ENCODE measurements around the gene CD302. TPM values are rescaled to one million over a fixed set of nuclear protein-coding genes. Genes with fewer than 3 reads are reported as not detected.

The CD302 gene
- total and polyA plus RNA-seq, 2 donors (not counting 3 experiments of a cell fraction or from before 2014, with no cell fraction given): 10.4 to 10.6 TPM

- peak overlapping the region; percentile 43 for H3K4me2 ChIP-seq (ENCODE audit: insufficient read depth, low read length)
- ChIA-PET CTCF (interaction anchor here (1.1 kb wide), 2 partner anchors 11 to 20 kb away, joined by 3 read pairs; no protein-coding TSS in a partner anchor), POLR2A (no interaction called here)
- no peaks in the 10 kb centered on the region for H3K27me3 ChIP-seq (ENCODE audit: control insufficient read depth in 2 of 2, insufficient read depth in 2 of 2, low read length in 2 of 2)
- H3K9me1 ChIP-seq (replicated peaks; ENCODE audit: control insufficient read depth, extremely low read depth, insufficient read depth, low read length): no peaks in the 10 kb centered on the region
- H2AFZ ChIP-seq (ENCODE audit: low read depth, low read length): no peak overlapping the region
- H3K36me3 ChIP-seq (ENCODE audit: control insufficient read depth in 2 of 2, extremely low read depth in 1 of 2, insufficient read depth in 2 of 2, low read length in 2 of 2): peaks cover 21 to 32% of the 10 kb centered on the region in 2 experiments
- BruUV-seq (replicated peaks): no TSS peak
- no peak overlapping the region for H3K9ac ChIP-seq (replicated peaks; ENCODE audit: extremely low read depth, insufficient read depth, low read length)
- H3K4me1 ChIP-seq (ENCODE audit: control insufficient read depth, extremely low read depth, insufficient read depth, low read length): peaks cover 17% of the 10 kb centered on the region
- no peak for TF ChIP-seq FOS (IDR thresholded peaks at IDR 0.05; ENCODE audit: borderline replicate concordance, insufficient read depth, low read length)
- no peak for TF ChIP-seq JUN (IDR thresholded peaks at IDR 0.05; ENCODE audit: borderline replicate concordance, insufficient read depth, insufficient read length, low read depth)
- no peak for TF ChIP-seq MAX (IDR thresholded peaks at IDR 0.05; ENCODE audit: insufficient read depth, insufficient read length)
- TF ChIP-seq MYC (IDR thresholded peaks at IDR 0.05; ENCODE audit: low read depth, low read length): no peak
- no peak for TF ChIP-seq EZH2 (IDR thresholded peaks at IDR 0.05; ENCODE audit: borderline replicate concordance, low read depth, low read length, severe bottlenecking)
- no peak for TF ChIP-seq POLR2A (IDR thresholded peaks at IDR 0.05; ENCODE audit: low read depth, low read length)
- no peak for TF ChIP-seq CTCF (IDR thresholded peaks at IDR 0.05; ENCODE audit: extremely low read depth in 1 of 2, insufficient read depth in 1 of 2, low read depth in 1 of 2, low read length in 2 of 2)
- TF ChIP-seq GATA2 (IDR thresholded peaks at IDR 0.05; ENCODE audit: insufficient read depth, insufficient read length, low read depth, low read length): no peak
- no peak for TF ChIP-seq POLR2AphosphoS5 (IDR thresholded peaks at IDR 0.05; ENCODE audit: insufficient read depth, low read depth, low read length)
- DNase-seq (ENCODE audit: low read depth, low spot score): peak; percentile 25
- H3K4me3 ChIP-seq (replicated peaks in 1 of 3; ENCODE audit: insufficient read depth in 1 of 3, low read depth in 1 of 3, low read length in 3 of 3): no peak overlapping the region
- peaks cover 20% of the 10 kb centered on the region for H4K20me1 ChIP-seq (replicated peaks; ENCODE audit: control insufficient read depth, extremely low read depth, insufficient read depth, low read length)
- intact Hi-C loops (cut with micrococcal nuclease) (no loop called here), dilution Hi-C loops (cut with MboI; ENCODE audit: extremely low pct_ligation_motif_present, low sequenced_read_pairs) (no loop called here)
- H3K27ac ChIP-seq (ENCODE audit: insufficient read depth, low read depth, low read length): peak overlapping the region; percentile 30
- no peaks in the 10 kb centered on the region for H3K9me3 ChIP-seq (replicated peaks; ENCODE audit: control insufficient read depth, insufficient read depth, low read length)
- no peak for FAIRE-seq
- H3K79me2 ChIP-seq (ENCODE audit: control insufficient read depth, insufficient read depth, low read length): peaks cover 94% of the 10 kb centered on the region
Observed at GRCh38 chr2:159736048-159736447, 62.0 kb downstream of the CD302 start.

Measured in endothelial cell of umbilical vein (primary cell).